D341Med (cell line): ENCODE measurements around the gene CDCA4.
"Not testable (repeated sequence)": the region's sequence is repeated elsewhere in the genome, so short reads cannot be mapped to it uniquely, and the experiment has no call there.

ENCODE experiments used
- DNase-seq: peaks from one replicate; pipeline ENCODE4 v3.0.0; 2012; ENCODE audit warnings: low spot score

Gene CDCA4

DNA sequence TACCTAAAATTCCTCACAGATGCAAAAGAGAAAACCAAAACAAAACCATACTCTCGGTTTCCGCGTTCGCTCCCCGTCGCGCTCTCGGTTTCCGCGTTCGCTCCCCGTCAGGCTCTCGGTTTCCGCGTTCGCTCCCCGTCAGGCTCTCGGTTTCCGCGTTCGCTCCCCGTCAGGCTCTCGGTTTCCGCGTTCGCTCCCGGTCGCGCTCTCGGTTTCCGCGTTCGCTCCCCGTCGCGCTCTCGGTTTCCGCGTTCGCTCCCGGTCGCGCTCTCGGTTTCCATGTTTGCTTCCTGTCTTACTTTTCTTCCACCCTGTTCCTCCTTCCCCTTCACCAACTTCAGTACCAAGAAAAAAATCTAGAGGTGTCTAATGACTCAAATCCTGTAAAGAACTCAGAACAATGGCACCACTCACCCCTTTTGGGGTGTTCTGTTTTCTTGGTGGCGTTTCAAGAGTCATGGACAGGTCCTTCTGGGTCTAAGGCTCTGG, 12.6 kb upstream of the CDCA4 start:
- not testable (repeated sequence) for DNase-seq

GRCh38 chr14:105032451-105032901, 11.6 kb upstream of the CDCA4 start:
- not testable (repeated sequence) for DNase-seq

DNA sequence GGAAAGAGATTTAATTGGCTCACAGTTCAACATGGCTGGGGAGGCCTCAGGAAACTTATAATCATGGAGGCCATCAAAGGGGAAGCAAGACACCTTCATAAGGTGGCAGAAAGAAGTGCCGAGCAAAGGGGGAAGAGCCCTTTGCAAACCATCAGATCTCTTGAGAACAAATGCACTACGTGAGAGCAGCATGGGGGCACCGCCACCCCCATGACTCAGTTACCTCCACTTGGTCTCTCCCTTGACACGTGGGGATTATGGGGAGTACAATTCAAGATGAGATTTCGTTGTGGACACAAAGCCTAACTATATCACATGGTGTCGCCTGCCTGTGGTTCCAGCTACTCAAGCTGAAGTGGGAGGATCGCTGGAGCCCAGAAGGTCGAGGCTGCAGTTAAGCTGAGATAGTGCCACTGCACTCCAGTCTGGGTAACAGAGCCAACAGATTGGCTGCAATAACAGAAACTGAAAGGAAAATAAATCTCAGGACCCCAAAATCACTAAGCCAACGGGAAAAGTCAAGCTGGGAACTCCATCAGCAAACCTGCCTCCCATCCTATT, 10.0 kb upstream of the CDCA4 start:
- DNase-seq, result no peak

DNA sequence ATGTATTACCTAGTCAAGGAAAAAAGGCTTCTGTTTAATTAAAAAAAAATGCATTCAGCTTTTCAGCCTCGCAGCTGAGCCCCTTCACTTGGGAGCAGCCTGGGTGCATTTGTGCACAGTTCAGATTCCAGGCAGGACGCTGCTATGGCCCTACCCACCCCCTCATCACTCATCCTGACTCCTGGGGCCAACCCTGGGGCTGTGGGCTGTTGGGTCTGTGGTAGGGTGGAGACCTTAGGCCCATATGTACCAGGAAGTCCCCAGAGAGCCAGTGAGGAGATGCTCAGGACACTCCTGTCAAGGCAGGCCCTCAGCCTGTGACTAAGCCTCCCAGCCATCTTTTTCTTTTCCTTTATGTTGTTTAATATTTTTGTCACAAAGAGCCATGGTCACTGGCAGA, 9.3 kb upstream of the CDCA4 start:
- no peak for DNase-seq

- DNase-seq, result no peak
These were observed 8.5 kb upstream of the CDCA4 start for GRCh38 chr14:105029402-105029801.

GRCh38 chr14:105028251-105028927, 7.5 kb upstream of the CDCA4 start:
- no peak for DNase-seq

- not testable (repeated sequence) for DNase-seq
These were observed 6.8 kb upstream of the CDCA4 start for GRCh38 chr14:105027718-105028117.

DNA sequence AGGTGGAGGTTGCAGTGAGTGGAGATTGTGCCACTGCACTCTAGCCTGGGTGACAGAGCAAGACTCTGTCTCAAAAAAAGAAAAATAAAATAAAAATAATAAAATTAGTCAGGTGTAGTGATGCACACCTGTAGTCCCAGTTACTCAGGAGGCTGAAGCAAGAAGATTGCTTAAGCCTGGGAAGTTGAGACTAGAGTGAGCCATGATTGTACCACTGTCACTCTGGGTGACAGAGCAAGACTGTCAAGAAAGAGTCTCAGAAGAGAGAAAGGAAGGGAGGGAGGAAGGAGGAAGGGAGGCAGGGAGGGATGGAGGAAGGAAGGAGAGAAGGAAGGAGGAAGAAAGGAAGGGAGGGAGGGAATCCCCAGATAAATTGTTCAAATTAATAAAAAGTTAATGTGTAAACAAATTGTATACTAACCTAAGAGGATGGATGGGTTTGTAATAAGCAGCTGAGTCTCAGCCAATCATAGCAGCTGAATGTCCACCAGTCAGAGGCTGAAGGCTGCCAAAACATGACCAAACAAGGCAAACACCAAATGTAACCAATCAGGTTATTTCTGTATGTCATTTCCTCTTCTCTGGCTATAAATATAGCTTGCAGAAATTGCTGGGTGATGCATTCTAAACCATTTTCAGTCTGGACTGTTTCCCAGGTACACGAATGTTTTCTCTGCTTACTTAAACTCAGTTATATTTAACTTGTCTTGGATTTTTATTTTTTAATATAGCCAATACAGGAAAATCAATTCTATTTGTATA, 6.1 kb upstream of the CDCA4 start:
- no peak for DNase-seq

GRCh38 chr14:105026033-105026785, 5.3 kb upstream of the CDCA4 start:
- no peak for DNase-seq

- DNase-seq, result no peak
These were observed 4.5 kb upstream of the CDCA4 start for GRCh38 chr14:105025429-105025828.

DNA sequence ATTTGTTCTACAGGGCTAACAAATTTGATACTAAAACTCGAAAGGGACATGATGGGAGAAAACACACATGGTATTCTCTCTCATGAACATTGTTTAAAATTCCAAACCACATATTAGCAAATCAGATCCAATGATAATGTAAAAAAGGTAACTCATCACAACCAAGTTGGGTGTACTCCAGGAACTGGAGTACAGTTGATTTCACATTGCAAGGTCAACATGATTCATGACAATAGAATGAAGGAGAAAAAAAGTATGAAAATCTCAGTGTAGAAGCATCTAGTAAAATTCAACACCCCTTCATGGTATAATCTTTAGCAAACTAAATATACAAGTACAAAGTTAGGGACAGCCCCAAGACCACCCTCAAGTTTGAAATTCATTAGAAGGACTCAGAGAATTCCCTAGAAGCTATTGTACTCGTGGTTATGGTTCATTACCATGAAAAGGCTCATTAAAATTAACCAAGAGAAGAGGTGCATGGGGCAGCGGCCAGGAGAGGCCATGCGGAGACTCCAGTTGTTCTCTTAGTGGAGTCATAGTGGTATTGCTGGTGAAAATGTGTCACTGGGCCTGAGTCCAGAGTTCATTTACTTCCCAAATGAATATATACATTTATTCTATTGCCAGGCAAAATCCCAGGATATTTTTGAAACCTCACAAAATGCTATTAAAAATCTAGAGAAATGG, 3.1 kb upstream of the CDCA4 start:
- DNase-seq, result no peak

DNA sequence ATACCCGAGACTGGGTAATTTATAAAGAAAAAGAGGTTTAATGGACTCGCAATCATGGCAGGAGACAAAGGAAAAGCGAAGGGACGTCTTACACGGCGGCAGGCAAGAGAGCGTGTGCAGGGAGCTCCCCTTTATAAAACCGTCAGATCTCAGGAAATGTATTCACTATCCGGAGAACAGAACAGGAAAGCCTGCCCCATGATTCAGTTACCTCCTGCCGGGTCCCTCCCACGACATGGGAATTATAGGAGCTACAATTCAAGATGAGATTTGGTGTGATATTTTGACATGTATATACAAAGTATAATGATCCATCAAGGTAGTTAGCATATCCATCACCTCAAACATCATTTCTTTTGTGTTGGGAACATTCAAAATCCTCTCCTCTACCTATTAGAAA, 2.3 kb upstream of the CDCA4 start:
- DNase-seq, result no peak

- no peak for DNase-seq
These were observed 1.4 kb upstream of the CDCA4 start for GRCh38 chr14:105022276-105022670.

GRCh38 chr14:105021656-105022275, 883 bp upstream of the CDCA4 start:
- DNase-seq, result peak; percentile 75

DNA sequence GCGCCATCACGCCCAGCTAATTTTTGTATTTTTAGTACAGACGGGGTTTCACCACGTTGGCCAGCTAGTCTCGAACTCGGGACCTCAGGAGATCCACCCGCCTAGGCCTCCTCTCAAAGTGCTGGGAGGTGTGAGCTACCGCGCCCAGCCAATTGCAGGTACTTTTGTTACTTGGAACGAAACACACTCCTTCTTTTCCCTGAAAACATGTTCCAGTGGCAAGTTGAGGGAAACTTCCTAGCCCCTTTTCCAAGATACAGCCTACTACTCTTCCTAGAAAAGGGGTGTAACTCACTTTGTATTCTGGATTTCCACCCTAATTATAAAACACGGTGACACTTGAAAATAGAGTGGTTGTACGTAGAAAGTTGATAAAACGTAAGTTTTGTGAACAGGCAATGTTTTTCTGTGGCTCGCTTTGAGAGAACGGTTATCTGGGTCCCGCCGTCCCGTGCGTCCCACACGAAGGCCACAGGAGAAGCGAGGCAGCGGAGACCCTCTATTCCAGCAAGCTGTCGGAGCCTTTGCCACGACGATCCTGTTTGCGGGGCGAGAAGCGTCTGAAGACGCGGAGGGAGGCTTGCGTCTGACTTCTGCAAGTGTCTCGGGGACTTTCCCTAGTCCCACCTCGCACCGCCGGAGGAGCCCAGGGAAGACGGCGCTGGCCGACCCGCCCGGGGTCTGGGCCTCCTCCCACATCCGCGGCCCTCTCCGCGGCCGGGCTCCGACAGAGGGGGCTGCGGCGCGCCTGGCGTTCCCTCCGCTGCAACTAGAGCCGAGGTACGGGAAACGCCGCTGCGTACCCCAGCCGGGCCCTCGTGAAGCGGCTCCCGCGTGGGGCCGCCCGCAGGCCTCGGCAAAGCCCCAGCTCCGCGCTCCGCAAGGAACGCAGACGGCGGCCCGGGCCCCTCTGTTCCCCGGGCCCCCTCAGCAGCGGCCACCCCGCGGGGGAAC, 745 bp downstream of the CDCA4 start:
- peak; percentile 70 for DNase-seq

- no peak for DNase-seq
These were observed 2.5 kb downstream of the CDCA4 start for GRCh38 chr14:105018414-105018813.

DNA sequence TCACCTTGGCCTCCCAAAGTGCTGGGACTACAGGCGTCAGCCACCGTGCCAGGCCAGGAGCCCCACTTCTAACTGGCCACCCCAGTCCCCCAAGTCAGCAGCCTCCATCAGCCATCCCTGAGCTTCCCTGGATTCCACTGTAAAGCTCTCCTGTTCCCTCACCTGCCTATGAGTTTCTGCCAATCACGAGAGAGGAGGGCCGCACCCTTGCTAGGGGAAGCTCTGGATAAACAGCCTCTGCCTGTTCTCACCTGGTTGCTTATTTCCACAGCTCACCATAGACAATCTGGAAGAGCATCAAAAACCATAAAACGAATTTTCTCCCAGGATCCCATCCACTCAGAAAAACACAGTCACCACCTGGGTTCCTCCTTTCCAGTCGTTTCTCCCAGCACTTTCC, 5.0 kb downstream of the CDCA4 start:
- peak; percentile 1 for DNase-seq

DNA sequence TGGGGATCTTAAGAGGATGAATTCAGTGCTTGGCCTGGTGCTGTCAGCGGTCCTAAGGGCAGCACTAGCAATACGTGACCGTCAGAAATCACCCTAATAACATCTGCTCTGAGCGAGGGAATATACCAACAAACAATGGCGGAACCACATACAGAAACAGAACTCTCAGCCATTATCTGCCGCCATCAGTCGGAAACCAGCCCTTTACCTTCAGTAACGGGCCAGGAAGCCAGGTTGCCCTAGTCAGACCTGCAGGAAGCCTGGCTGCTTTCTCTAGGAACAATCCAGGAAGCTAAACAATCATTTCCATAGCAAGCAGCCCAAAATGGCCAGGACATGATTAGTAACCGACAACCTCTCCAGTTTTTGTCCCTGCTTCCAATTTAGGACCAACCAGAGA, 5.6 kb downstream of the CDCA4 start:
- peak; percentile 11 for DNase-seq

- DNase-seq, result peak; percentile 17
These were observed 6.3 kb downstream of the CDCA4 start for GRCh38 chr14:105014631-105015030.

DNA sequence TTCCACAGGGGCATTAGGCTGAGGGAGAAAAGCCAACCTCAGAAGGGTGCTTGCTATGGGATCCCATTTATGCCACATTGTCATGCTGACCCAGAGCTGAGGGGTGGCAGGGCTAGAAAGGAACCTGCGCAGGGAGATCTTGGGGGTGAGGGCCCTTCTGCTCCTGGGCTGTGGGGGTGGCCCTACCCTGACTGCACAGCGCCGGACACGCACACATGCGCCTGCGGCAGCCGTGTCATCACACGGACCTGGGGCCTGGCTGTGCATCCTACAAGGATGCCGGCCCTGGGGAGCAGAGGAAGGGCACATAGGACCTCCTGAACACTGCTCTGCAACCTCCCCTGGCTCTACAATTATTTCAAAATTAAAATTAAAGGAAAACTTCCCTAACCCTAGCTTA, 6.9 kb downstream of the CDCA4 start:
- peak; percentile 19 for DNase-seq
